Measurements from ENCODE around the gene STARD4. TPM values are rescaled to one million over a fixed set of nuclear protein-coding genes. Genes with fewer than 3 reads are reported as not detected.
A peak's percentile ranks its signal among the peaks of the same experiment; 100 is the strongest.

Gene STARD4
- total and polyA plus RNA-seq, 9 of the 15 experiments (the other 6 are each of a cell fraction or from before 2014, with no cell fraction given): 28.4 to 88.0 (median 34.0) TPM

DNA sequence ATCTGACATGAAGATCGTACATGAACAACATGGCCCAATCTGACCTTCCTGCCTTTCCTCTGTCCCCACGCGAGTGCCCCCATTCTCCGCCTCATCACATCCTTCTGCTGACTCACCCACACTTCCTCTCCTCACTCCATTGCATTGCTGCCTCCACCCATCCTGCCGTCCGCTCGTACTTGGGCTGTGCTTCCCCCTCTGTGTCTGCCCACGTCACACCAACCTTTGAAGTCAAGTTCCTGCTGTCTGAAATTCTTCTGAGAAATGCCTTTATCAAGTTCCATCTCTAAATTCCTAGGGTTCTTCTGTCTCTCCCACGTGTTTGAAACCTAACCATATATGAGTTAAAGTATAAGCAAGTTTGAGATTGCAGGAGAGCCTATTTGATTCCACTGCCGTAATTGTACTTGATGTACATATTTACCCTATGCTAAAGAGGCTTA lies 18.0 kb upstream of the STARD4 start (continued):
- TF ChIP-seq CHAMP1 (IDR thresholded peaks at IDR 0.05) (peak; percentile 99), ZNF592 (IDR thresholded peaks at IDR 0.05) (no peak; the same call in none of the 2 replicates), E2F6 (IDR thresholded peaks at IDR 0.05; ENCODE audit: borderline replicate concordance in 1 of 2, extremely low read depth in 1 of 2, insufficient read depth in 1 of 2, insufficient read length in 1 of 2, low read depth in 1 of 2, low read length in 1 of 2, poor library complexity in 1 of 2, severe bottlenecking in 1 of 2) (peak; percentile 65 to 76), TAF9B (IDR thresholded peaks at IDR 0.05; ENCODE audit: partially characterized antibody) (peak; percentile 80), ZNF408 (CRISPR knock-in tag; IDR thresholded peaks at IDR 0.05; ENCODE audit: low read depth) (no peak), FOXJ2 (tag; IDR thresholded peaks at IDR 0.05) (no peak), ZNF507 (tag; conservative IDR thresholded peaks at IDR 0.05) (no peak), NCOA4 (IDR thresholded peaks at IDR 0.05; ENCODE audit: partially characterized antibody) (no peak), ZNF316 (IDR thresholded peaks at IDR 0.05) (peak; percentile 97), KHSRP (IDR thresholded peaks at IDR 0.05) (no peak), UBTF (IDR thresholded peaks at IDR 0.05; ENCODE audit: borderline replicate concordance in 1 of 2, low read depth in 2 of 2, low read length in 2 of 2) (no peak), TAF1 (IDR thresholded peaks at IDR 0.05; ENCODE audit: control insufficient read depth, extremely low read depth, insufficient read depth, low read length, severe bottlenecking) (no peak)
- TF ChIP-seq, protein P1, sequence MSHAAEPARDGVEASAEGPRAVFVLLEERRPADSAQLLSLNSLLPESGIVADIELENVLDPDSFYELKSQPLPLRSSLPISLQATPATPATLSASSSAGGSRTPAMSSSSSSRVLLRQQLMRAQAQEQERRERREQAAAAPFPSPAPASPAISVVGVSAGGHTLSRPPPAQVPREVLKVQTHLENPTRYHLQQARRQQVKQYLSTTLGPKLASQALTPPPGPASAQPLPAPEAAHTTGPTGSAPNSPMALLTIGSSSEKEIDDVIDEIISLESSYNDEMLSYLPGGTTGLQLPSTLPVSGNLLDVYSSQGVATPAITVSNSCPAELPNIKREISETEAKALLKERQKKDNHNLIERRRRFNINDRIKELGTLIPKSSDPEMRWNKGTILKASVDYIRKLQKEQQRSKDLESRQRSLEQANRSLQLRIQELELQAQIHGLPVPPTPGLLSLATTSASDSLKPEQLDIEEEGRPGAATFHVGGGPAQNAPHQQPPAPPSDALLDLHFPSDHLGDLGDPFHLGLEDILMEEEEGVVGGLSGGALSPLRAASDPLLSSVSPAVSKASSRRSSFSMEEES (CRISPR knock-in tag; IDR thresholded peaks at IDR 0.05): no peak
- TF ChIP-seq, protein P2, sequence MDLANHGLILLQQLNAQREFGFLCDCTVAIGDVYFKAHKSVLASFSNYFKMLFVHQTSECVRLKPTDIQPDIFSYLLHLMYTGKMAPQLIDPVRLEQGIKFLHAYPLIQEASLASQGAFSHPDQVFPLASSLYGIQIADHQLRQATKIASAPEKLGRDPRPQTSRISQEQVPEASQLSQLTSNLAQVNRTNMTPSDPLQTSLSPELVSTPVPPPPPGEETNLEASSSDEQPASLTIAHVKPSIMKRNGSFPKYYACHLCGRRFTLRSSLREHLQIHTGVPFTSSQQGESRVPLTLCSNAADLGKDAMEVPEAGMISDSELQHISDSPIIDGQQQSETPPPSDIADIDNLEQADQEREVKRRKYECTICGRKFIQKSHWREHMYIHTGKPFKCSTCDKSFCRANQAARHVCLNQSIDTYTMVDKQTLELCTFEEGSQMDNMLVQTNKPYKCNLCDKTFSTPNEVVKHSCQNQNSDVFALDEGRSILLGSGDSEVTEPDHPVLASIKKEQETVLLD (IDR thresholded peaks at IDR 0.05): peak; percentile 78; the same call in 1 of the 2 replicates

Data from K562 (cell line).